ENCODE measurements around the gene CLEC18C.
"Not testable (repeated sequence)": the region's sequence is repeated elsewhere in the genome, so short reads cannot be mapped to it uniquely, and the experiment has no call there.

The CLEC18C gene

DNA sequence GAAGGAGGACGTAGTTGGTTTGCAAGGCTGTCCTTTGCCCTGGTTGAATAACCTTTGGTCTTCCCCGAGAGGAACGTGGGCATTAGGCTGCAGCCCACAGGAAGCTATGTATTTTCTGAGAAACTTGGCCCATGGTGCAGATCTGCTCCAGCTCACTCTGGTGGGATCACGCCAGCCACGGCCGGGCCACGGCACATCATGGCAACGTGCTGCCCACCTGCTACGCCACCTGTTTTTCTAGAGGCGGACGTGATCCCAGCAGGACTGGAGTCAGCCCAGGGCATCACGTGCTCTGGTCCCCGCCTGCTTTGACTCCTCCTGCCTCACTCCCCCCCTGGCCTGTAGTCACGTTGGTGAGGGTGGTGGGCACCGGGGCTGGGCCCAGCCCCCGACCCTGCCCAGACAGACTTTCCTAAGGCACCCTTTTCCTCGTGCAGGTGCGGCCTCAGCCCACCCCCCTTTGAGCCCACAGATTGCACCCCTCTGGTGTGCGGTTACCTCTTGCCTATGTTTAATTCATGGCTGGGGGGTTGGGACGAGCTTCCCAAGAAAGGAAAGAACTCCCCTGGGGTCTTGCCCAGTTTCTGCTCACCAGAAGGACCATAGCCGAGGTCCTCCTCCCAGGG, at the start of gene CLEC18C:
TSS of gene CLEC18C (plus strand) at position 576 of the 626 bp plus-strand sequence. CDS start 492 bp downstream, outside the sequence.
- H3K27ac ChIP-seq, H3K4me3 ChIP-seq: not testable (repeated sequence)

DNA sequence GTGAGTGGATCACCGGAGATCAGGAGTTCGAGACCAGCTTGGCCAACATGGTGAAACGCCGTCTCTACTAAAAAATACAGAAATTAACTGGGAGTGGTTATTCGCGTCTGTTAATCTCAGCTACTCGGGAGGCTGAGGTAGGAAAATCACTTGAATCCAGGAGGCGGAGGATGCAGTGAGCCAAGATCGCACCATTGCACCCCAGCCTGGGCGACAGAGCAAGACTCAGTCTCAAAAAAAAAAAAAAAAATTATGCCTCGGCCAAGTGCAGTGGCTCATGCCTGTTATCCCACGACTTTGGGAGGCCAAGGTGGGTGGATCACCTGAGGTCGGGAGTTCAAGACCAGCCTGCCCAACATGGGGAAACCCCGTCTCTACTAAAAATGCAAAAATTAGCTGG, 49.8 kb upstream of the CLEC18C start:
- H3K27ac ChIP-seq, H3K4me3 ChIP-seq: not testable (repeated sequence)

DNA sequence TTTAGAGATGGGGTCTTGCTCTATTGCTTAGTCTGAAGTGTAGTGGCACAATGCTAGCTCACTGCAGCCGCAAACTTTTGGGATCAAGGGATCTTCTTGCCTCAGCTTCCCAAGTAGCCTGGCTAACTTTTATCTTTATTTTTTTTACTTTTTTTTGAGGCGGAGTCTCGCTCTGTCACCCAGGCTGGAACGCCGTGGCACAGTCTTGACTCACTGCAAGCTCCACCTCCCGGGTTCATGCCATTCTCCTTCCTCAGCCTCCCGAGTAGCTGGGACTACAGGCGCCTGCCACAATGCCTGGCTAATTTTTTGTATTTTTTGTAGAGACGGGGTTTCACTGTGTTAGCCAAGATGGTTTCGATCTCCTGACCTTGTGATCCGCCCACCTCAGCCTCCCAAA, 47.4 kb upstream of the CLEC18C start:
- H3K4me3 ChIP-seq, H3K27ac ChIP-seq: not testable (repeated sequence)

DNA sequence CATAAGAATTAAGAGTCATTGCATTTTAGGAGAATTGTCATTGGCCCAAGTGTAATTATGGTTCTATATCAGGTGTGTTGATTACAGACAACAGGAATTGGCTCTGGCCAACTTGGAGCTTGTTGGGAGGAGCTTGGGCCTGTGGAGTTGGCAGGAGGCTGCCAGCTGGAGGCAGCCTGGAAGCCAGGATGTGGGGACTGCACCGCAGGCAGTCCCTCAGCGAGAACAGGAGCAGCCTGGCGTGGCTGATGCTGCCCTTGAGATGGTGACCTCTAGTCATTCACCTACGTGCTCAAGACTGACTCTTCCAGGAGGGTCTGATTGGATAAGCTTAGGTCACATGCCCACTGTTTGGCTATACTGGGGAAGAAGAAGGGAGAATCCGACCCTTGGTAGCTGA, 45.9 kb upstream of the CLEC18C start:
- H3K27ac ChIP-seq, result not testable (repeated sequence)

DNA sequence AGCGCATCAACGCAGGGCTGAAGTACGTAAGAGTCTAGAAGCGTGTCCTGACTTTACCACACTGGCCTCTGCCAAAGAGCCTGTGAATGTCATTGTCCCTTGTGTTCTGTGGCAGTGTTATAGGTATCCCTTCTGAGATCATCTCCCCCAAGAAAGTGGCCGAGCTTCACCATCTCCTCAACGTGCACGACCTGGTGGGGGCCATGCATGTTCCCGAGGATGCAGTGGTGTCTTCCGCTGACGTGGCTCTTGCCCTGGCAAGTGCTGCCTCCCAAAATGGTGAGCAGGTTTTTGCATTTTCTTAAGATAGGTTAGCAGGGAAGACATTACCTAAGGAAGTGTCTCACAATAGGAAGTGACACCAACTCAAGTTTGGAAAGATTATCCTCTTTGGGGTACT, 44.7 kb upstream of the CLEC18C start:
- H3K4me3 ChIP-seq, H3K27ac ChIP-seq: not testable (repeated sequence)

More for the DNA sequence above, 45.9 kb upstream of the CLEC18C start:
- H3K4me3 ChIP-seq, result not testable (repeated sequence)

DNA sequence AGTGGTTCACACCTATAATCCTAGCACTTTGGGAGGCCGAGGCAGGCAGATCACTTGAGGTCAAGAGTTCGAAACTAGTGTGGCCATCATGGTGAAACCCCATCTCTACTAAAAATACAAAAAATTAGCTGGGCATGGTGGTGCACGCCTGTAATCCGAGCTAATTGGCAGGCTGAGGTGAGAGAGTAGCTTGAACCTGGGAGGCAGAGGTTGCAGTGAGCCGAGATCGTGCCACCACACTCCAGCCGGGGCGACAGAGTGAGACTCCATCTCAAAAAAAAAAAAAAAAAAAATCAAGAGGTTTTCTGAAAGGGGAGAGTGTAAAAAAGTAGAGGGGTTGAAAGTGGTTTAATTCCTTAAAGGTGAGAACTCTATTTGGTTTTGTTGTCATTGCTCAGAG, 37.8 kb upstream of the CLEC18C start:
- H3K27ac ChIP-seq, H3K4me3 ChIP-seq: not testable (repeated sequence)

DNA sequence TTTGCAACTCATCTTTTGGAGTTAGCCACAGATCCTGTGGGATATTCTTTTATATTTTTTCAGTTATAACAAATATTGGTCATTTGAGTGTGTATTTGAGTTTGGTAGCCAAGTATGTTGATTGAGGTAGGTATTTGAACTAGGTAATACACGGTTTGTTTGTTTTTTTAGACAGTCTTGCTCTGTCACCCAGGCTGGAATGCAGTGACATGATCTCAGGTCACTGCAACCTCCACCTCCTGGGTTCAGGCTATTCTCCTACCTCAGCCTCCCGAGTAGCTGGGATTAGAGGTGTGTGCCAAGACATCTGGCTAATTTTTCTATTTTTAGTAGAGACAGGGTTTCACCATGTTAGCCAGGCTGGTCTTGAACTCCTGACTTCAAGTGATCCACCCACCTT, 37.0 kb upstream of the CLEC18C start:
- H3K4me3 ChIP-seq, H3K27ac ChIP-seq: not testable (repeated sequence)

DNA sequence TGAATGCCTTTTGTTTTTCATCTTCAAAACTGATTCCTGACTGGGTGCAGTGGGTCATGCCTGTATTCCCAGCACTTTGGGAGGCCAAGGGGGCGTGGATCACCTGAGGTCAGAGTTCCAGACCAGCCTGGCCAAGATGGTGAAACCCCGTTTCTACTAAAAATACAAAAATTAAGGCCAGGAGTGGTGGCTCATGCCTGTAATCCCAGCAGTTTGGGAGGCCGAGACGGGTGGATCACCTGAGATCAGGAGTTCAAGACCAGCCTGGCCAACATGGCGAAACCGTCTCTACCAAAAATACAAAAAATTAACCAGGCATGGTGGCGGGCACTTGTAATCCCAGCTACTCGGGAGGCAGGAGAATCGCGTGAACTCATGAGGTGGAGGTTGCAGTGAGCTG, 30.8 kb upstream of the CLEC18C start:
- not testable (repeated sequence) for H3K4me3 ChIP-seq, H3K27ac ChIP-seq

DNA sequence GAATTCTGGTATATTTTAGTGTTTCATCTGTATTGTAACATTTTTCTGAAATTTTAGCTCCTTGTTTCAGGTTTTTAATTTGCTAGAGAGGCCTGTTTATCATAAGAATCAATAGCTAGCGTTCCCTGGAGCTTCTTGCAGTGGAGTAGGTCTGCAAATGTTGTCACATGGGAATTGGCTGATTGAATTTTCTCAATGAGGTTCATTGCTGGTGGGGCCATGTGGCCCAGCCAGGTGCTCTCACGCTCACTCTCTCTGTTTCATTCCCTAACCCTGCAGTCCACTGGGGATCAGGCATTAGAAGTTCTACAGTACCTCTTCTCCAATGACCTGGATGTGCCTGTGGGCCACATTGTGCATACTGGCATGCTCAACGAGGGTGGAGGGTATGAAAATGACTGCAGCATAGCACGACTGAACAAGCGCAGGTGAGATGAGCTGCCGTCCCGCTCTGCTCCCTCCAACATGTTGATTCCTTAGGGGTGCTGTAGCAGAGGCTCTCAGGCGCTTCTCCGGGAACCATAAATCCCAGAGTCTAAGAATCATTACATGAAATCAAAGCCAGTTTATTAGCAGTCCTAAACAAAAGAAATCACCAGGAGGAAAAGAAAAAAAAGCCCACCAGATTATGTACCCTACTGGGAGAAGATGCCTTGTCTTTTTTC, 30.2 kb upstream of the CLEC18C start:
- H3K4me3 ChIP-seq, H3K27ac ChIP-seq: not testable (repeated sequence)

DNA sequence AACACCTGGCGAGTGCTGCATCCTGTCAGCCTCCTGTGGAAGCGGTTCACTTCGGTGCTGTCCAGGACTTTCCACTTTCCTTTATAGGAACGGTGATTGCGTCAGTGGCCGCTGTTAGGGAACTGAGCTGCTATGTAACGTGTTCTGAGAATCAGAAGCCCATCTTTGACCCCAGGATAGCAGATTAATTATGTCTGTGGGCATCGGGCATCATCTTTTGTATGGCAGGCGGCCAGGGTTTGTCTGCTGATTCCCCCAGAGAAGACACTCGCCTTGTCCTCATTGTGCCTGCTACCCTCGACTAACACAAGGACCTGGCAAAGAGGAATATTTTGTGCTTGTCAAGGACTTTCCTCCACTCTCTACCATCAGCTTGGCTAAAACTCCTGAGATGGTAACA, 25.7 kb upstream of the CLEC18C start:
- H3K4me3 ChIP-seq, H3K27ac ChIP-seq: not testable (repeated sequence)

DNA sequence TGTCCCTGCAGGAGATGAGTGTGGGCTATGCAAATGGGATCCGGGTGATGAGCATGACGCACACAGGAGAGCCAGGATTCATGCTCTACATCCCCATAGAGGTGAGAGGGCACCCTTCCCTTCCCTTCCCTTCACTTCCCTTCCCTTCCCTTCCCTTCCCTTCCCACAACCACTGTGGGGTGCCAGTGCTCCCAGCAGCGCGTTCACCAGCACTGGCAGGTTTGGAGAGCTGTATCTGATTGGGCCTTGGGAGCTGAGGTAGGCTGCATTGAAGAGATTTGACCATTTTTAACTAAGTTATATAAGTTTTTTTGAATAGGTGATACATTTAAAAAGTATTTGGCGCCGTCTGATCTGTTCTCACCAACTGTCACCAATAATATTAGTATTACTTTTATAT, 25.1 kb upstream of the CLEC18C start:
- H3K27ac ChIP-seq, H3K4me3 ChIP-seq: not testable (repeated sequence)

DNA sequence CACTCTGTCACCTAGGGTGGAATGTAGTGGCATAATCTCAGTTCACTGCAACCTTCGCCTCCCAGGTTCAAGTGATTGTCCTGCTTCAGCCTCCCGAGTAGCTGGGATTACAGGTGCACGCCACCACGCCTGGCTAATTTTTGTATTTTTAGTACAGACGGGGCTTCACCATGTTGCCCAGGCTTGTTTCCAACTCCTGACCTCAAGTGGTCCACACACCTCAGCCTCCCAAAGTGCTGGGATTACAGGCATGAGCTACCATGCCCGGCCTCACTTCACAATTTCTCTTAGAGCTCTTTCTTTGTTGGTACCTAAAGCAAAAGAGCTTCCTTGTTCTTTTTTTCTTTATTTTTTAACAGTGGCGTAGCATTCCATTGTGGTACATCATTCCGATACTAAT, 24.3 kb upstream of the CLEC18C start:
- not testable (repeated sequence) for H3K27ac ChIP-seq, H3K4me3 ChIP-seq

DNA sequence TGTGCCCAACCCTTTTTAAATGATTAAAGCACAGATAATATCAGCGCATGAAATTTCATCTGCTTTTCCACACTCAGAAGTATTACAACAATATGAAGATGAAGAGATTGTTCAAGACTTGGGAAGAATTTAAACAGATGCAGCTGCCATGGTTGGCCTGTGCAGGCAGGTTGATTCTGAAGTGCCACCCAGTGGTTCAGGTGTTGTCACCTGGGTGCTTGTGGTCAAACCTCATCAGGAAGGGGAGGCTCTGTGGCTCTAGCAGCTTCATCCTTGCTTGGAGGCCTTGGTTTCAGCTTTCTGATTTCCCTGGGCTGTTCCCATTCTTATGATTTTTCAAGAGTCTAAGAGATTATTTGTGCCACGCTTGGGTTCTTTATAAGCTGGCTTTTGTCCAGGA, 22.2 kb upstream of the CLEC18C start:
- Histone ChIP-seq H3K27ac (no peak overlapping the region), H3K4me3 (no peak overlapping the region)

DNA sequence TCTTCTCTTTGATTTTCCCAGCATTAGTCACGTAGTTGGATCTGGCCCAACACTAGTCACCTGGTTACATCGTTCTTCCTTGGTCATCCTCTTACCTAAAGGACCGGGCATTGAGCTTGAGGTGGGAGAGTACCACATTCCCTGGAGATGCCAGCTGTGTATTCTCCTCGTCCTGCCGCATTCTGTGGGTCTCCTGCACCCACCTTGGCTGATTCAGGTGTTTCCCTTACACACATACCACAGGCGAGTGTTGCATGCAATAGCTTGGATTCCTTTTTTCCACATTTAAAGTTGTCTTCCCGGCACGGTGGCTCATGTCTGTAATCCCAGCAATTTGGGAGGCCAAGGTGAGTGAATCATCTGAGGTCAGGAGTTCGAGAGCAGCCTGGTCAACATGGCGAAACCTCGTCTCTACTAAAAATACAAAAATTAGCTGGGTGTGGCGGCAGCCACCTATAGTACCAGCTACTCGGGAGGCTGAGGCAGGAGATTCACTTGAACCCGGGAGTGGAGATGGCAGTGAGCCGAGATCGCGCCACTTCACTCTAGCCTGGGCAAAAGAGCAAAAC, 21.6 kb upstream of the CLEC18C start:
- Histone ChIP-seq H3K27ac (no peak overlapping the region), H3K4me3 (no peak overlapping the region)

DNA sequence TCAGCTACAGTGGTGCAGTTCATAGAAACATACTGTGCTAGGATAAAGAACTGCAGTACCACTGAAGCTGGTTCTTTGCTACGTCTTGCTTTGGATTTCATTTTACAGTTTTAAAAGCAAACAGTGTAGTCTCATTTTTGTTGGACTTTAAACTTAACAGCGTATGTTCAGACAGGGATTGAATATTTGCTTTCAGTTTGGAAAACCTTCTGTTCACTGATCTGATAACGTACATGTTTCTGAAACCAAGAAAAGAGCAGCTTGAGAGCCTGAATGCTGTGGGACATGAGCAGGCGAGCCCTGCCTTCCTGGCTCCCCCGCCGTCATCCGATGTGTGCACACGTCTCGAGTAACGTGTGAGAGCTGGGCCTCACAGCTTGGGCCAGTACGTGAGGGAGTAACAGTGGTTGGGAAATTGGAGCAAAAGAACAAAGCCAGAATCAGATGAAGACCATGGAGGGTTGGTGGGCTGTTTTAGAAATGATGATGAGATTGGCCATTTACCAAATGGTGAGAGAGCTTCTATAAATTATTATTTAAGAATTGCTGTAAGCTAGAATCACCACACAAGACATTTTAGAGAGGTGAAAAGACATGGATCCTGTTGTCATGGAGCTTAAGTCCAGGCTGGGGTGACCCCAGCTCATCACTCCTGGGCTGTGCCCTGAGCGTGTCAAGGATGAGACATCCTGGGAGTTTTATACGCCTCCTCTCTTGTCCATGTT, 20.8 kb upstream of the CLEC18C start:
- no peak overlapping the region for H3K27ac ChIP-seq
- no peak overlapping the region for H3K4me3 ChIP-seq

DNA sequence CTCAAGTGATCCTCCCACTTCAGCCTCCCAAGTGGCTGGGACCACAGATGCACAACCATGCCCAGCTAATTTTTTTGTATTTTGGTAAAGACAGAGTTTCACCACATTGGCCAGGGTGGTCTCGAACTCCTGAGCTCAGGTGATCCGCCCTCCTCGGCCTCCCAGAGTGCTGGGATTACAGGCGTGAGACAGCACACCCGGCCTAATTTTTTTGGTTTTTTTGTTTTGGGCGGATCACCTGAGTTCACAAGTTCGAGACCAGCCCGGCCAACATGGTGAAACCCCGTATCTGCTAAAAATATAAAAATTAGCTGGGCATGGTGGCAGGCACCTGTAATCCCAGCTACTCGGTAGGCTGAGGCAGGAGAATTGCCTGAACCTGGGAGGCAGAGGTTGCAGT, 18.9 kb upstream of the CLEC18C start:
- H3K4me3 ChIP-seq, H3K27ac ChIP-seq: not testable (repeated sequence)

DNA sequence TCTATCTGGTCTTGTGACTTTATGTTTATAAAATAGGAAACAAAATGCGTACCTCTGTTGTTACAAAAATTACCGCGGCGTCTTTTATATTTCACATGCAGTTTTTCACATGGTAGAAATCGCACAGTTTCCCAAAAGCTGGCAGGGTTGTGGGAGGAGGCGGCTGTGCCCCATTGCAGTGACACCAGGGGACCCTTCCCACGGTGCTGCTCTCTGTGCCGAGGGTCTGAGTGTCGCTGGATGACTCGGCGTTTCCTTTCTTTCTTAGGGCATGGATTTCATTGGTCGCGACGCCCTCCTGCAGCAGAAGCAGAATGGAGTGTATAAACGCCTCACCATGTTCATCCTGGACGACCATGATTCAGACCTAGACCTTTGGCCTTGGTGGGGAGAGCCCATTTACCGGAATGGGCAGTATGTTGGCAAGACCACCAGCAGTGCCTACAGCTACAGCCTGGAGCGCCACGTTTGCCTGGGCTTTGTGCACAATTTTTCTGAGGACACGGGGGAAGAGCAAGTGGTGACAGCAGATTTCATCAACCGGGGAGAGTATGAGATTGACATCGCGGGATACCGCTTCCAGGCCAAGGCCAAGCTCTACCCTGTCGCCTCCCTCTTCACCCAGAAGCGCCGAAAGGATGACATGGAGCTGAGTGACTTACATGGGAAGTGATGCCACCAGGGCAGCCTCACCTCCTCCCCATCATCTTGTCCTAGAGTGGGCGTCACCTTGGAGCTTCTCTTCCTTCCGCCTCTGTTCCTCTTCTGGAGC, 17.2 kb upstream of the CLEC18C start:
- Histone ChIP-seq H3K4me3 (no peak overlapping the region), H3K27ac (no peak overlapping the region)

DNA sequence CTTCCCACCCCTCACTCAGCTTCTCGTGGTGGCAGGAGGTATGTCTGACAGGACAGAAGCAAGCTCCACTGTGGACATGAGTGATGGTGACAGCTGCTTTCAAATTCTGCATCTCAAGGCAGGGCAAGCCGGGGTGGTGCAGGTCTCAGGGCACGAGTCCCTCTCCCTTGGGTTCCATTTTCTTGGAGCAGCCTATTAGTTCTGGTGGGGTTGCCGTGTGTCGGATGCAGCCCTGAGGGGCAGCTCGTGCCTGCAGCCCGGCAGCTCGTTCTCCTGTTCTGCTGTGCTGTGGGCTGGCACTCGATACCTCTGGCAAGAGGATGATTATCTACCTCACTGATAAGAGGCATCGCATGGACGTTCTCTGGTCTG, 16.5 kb upstream of the CLEC18C start:
- no peak overlapping the region for H3K4me3 ChIP-seq
- no peak overlapping the region for H3K27ac ChIP-seq

DNA sequence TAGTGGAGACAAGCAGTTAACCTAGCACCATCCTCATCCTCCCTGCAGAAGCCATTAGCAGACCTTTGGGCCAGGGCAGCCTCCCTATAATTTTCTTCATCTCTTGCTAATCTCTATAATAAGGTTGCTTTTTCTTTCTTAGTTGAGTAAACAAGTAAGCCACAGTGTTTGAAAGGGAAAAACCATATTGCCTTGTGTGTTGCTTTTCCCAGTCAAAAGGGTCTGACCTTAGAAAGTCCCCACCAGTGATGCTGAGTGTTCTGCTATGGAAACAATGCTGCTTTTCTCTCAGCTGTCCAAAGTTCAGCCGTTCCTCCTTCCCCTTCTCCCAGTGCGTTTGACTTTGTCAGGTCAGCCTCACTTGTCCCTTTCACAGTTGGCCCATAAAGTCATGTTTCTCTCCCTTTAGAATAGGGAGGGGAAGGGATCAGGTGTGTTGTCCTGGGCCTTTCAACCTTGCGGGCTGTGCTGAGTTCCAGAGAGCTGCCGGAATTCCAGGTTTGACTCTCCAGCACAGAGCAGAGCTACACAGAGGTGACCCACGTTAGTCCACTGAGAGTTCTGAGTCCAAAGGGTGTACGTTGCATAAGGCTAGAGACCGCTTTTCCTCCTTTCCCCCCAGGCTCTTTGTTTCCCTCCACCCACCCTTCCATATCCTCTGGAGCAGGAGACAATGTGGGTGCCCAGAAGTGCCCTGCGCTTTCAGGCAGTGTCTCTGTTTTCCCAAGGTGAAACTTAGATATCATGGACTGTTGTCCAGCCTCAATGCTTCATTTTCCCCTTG, 15.9 kb upstream of the CLEC18C start:
- no peak overlapping the region for H3K27ac ChIP-seq
- H3K4me3 ChIP-seq, result no peak overlapping the region
